ENCODE measurements around the gene RGS7. TPM values are rescaled to one million over a fixed set of nuclear protein-coding genes. Genes with fewer than 3 reads are reported as not detected.

RGS7 gene
- total RNA-seq = not detected in 2 replicates

DNA sequence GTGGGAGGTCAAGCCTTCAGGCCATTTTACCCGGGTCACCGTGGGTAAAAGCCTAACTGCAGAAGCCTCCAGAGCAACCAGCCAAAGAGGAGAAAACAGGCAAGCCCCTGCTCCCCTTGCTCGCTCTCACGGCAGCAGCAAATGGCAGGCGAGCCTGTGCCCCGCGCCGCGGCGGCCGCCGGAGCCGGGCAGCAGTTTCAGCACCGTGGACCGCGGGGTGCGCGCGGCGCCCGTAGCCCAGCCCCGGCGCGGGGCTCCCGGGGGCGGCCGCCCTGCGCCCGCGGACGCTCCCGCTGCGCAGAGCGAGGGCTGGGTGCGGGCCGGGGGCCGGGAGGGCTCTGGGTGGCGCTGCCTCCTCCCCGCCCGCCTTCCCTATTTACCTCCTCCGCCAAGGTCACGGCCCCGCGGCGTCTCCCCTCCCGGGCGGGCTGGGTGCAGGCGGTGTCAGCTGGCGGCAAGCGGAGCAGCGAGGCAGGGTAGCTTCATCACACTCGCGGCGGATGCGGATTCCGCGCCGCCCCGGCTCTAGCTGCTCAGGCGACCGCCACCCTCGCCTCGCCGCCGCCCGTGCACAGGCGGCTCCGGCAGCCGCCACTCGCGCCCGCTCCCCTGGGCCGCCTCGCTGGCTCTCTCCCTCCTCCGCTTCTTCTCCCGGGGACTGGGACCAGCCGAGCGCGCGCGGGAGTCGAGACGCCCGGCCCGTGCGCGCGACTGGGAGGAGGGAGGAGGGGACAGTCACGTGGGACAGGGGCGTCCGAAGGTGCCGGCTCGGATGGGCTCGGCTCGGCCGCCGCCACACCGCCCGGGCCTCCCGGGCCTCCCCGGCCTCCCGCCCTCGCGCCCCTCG, at the start of gene RGS7:
RGS7 (minus strand) TSS at position 687 of the 847 bp plus-strand sequence.

Other genes starting within 250 kb of the RGS7 start
- 95.7 and 160 TPM in 2 replicates for gene FH, start 162.6 kb upstream of the RGS7 start, total RNA-seq
- under 0.01 TPM in 1 of 2 replicates, not detected in the other for gene KMO, start 175.2 kb upstream of the RGS7 start, total RNA-seq